GM04503 (cell line): ENCODE measurements around the gene ATP9B.
"Not testable (repeated sequence)": the region's sequence is repeated elsewhere in the genome, so short reads cannot be mapped to it uniquely, and the experiment has no call there.

Experiments used
- DNase-seq: peaks from one replicate; pipeline ENCODE4 v3.0.0-alpha.2; 2012; ENCODE audit warnings: low read depth

ATP9B gene

GRCh38 chr18:79139206-79139605, 70.0 kb downstream of the ATP9B start:
- no peak for DNase-seq

- DNase-seq, result no peak
Observed at GRCh38 chr18:79147014-79147413, 77.8 kb downstream of the ATP9B start.

- DNase-seq, result no peak
Observed at GRCh38 chr18:79151191-79151590, 82.0 kb downstream of the ATP9B start.

- no peak for DNase-seq
Observed at GRCh38 chr18:79156327-79156726, 87.1 kb downstream of the ATP9B start.

GRCh38 chr18:79164706-79165105, 95.5 kb downstream of the ATP9B start:
- DNase-seq, result no peak

- DNase-seq, result no peak
Observed at GRCh38 chr18:79166702-79167101, 97.5 kb downstream of the ATP9B start.

- DNase-seq, result no peak
Observed at GRCh38 chr18:79167526-79168190, 98.5 kb downstream of the ATP9B start.

GRCh38 chr18:79169958-79170555, 100.9 kb downstream of the ATP9B start:
- DNase-seq, result no peak

GRCh38 chr18:79172331-79172730, 103.1 kb downstream of the ATP9B start:
- not testable (repeated sequence) for DNase-seq

- no peak for DNase-seq
Observed at GRCh38 chr18:79173742-79174141, 104.5 kb downstream of the ATP9B start.

GRCh38 chr18:79178113-79178531, 108.9 kb downstream of the ATP9B start:
- no peak for DNase-seq

- DNase-seq, result no peak
Observed at GRCh38 chr18:79182047-79182713, 113.0 kb downstream of the ATP9B start.

GRCh38 chr18:79185648-79186047, 116.5 kb downstream of the ATP9B start:
- DNase-seq, result no peak

- DNase-seq, result no peak
Observed at GRCh38 chr18:79186649-79187048, 117.5 kb downstream of the ATP9B start.

- DNase-seq, result no peak
Observed at GRCh38 chr18:79187532-79188277, 118.5 kb downstream of the ATP9B start.

- DNase-seq, result no peak
Observed at GRCh38 chr18:79191418-79191817, 122.2 kb downstream of the ATP9B start.

GRCh38 chr18:79191956-79192355, 122.8 kb downstream of the ATP9B start:
- DNase-seq, result no peak

GRCh38 chr18:79193826-79194225, 124.6 kb downstream of the ATP9B start:
- no peak for DNase-seq

GRCh38 chr18:79195716-79196683, 126.8 kb downstream of the ATP9B start:
- no peak for DNase-seq

GRCh38 chr18:79197531-79197930, 128.3 kb downstream of the ATP9B start:
- no peak for DNase-seq

- peak; percentile 37 for DNase-seq
Observed at GRCh38 chr18:79199691-79200374, 130.6 kb downstream of the ATP9B start.
